GM23248 (cell line): ENCODE results near the gene ATP8A2.

Experiments
- EZH2 ChIP-seq: fragments of 200-600 bp; sonication (generic); IDR thresholded peaks from 2 replicates; pipeline ENCODE4 v1.6.1; 2018; ENCODE audit warnings: antibody characterized with exemption, mild to moderate bottlenecking; ENCODE audit not compliant: insufficient read depth, poor library complexity, severe bottlenecking
- EZH2phosphoT487 ChIP-seq: fragments of 200-600 bp; sonication (generic); IDR thresholded peaks from 2 replicates; pipeline ENCODE4 v1.6.1; 2018; ENCODE audit warnings: antibody characterized with exemption, moderate library complexity, mild to moderate bottlenecking, low read depth; ENCODE audit not compliant: insufficient read depth

GRCh38 chr13:25973085-25973484 lies 601.3 kb downstream of the ATP8A2 start:
- TF ChIP-seq EZH2phosphoT487 (no peak), EZH2 (no peak)
